H1 (cell line): Measurements from ENCODE around the gene PI4KA. TPM values are rescaled to one million over a fixed set of nuclear protein-coding genes. Genes with fewer than 3 reads are reported as not detected.

Source experiments
- CTCF ChIA-PET: fragments of 300-600 bp; sonication (Branson Sonifier 250); formaldehyde crosslinking; loops from one replicate; lab custom pipeline; 2021; ENCODE audit not compliant: partially characterized antibody; lab: Charles Lee
- POLR2A ChIA-PET: fragments of 300-600 bp; sonication (Branson Sonifier 250); formaldehyde crosslinking; loops from one replicate; lab custom pipeline; 2021; ENCODE audit warnings: inconsistent platforms; ENCODE audit not compliant: partially characterized antibody; lab: Charles Lee
- DNase-seq, 2 experiments: peaks; one replicate each; pipeline versions ENCODE4 v3.0.0 to v3.0.0-alpha.2; 2010 to 2022; ENCODE audit warnings: low spot score in 2 of 2, low read depth in 1 of 2, mixed read lengths in 1 of 2
- FAIRE-seq: peaks from 2 replicates; lab custom pipeline; 2011; peaks lifted over from hg19 to GRCh38; lab: Jason Lieb, UNC
- H2AFZ ChIP-seq: 2 replicates; pipeline ENCODE4 v1.8.1; 2012; ENCODE audit warnings: low read length, inconsistent platforms
- H2AK5ac ChIP-seq: 2 replicates; pipeline ENCODE4 v1.6.1; 2013; ENCODE audit warnings: low read depth, low read length
- H2BK120ac ChIP-seq: replicated peaks from 2 replicates; pipeline ENCODE3; 2013; ENCODE audit warnings: low read depth, low read length, inconsistent platforms
- H2BK12ac ChIP-seq: 2 replicates; pipeline ENCODE4 v1.6.1; 2013; ENCODE audit warnings: low read depth, low read length
- H2BK15ac ChIP-seq: 2 replicates; pipeline ENCODE4 v1.6.1; 2013; ENCODE audit warnings: low read length
- H2BK20ac ChIP-seq: 2 replicates; pipeline ENCODE4 v1.6.1; 2013; ENCODE audit warnings: low read length
- H2BK5ac ChIP-seq: 2 replicates; pipeline ENCODE4 v1.6.1; 2013; ENCODE audit warnings: low read depth, low read length
- H3K14ac ChIP-seq: 2 replicates; pipeline ENCODE4 v1.6.1; 2013; ENCODE audit warnings: inconsistent platforms; ENCODE audit not compliant: insufficient read length
- H3K18ac ChIP-seq: 2 replicates; pipeline ENCODE4 v1.6.1; 2013; ENCODE audit warnings: low read length; ENCODE audit errors: extremely low read depth
- H3K23ac ChIP-seq: 2 replicates; pipeline ENCODE4 v1.6.1; 2013; ENCODE audit warnings: inconsistent platforms; ENCODE audit not compliant: insufficient read length
- H3K23me2 ChIP-seq: 2 replicates; pipeline ENCODE4 v1.6.1; 2013; ENCODE audit warnings: low read depth, low read length
- H3K27ac ChIP-seq: 2 replicates; pipeline ENCODE4 v1.6.1; 2011; ENCODE audit warnings: low read depth, low read length, inconsistent platforms
- H3K27me3 ChIP-seq, 4 experiments: replicated peaks in 1 of 4; 1 replicate in 1 of 4; 2 replicates in 3 of 4; pipeline versions ENCODE4 v1.6.1 to v1.8.1; 2011 to 2013; ENCODE audit warnings: low read length in 3 of 4, mild to moderate bottlenecking in 3 of 4, inconsistent platforms in 2 of 4, mixed read lengths in 2 of 4, moderate library complexity in 1 of 4; ENCODE audit not compliant: control insufficient read depth in 3 of 4, insufficient read depth in 3 of 4; ENCODE audit errors: extremely low read depth in 1 of 4
- H3K36me3 ChIP-seq, 4 experiments: 2 replicates each; pipeline versions ENCODE4 v1.6.1 to v1.8.1; 2011 to 2013; ENCODE audit warnings: mild to moderate bottlenecking in 4 of 4, low read length in 3 of 4, moderate library complexity in 2 of 4, control low read depth in 1 of 4, inconsistent platforms in 1 of 4; ENCODE audit not compliant: insufficient read depth in 4 of 4, control insufficient read depth in 2 of 4
- H3K4ac ChIP-seq: replicated peaks from 2 replicates; pipeline ENCODE3; 2013; ENCODE audit warnings: low read length, low read depth, mixed read lengths, inconsistent platforms; ENCODE audit not compliant: insufficient read length
- H3K4me1 ChIP-seq, 4 experiments: replicated peaks in 1 of 4; 1 replicate in 1 of 4; 2 replicates in 3 of 4; pipeline versions ENCODE4 v1.6.1 to v1.8.1; 2011 to 2013; ENCODE audit warnings: low read length in 3 of 4, inconsistent platforms in 2 of 4, mixed read lengths in 1 of 4; ENCODE audit not compliant: insufficient read depth in 4 of 4, control insufficient read depth in 3 of 4
- H3K4me2 ChIP-seq, 2 experiments: 2 replicates each; pipeline versions ENCODE4 v1.6.1 to v1.8.1; 2011 to 2013; ENCODE audit warnings: low read depth in 2 of 2, low read length in 2 of 2, control low read depth in 1 of 2, inconsistent platforms in 1 of 2, mild to moderate bottlenecking in 1 of 2; ENCODE audit not compliant: insufficient read depth in 1 of 2
- H3K4me3 ChIP-seq, 4 experiments: fragments of 200-600, 300-600 bp in 1 of 4; sonication (generic), shearing (Covaris generic), sonication (Bioruptor Twin) in 1 of 4; 2 replicates each; pipeline versions ENCODE4 v1.5.1 to v1.8.1; 2011 to 2016; ENCODE audit warnings: low read length in 4 of 4, low read depth in 3 of 4, control low read depth in 2 of 4, inconsistent platforms in 2 of 4, mild to moderate bottlenecking in 2 of 4, mixed read lengths in 1 of 4, moderate library complexity in 1 of 4; ENCODE audit not compliant: insufficient read depth in 2 of 4; ENCODE audit errors: extremely low read depth in 1 of 4
- H3K56ac ChIP-seq: replicated peaks from 2 replicates; pipeline ENCODE3; 2013; ENCODE audit warnings: low read depth, mild to moderate bottlenecking, mixed read lengths, low read length, inconsistent platforms; ENCODE audit not compliant: insufficient read length
- H3K79me1 ChIP-seq: 2 replicates; pipeline ENCODE4 v1.6.1; 2013; ENCODE audit warnings: low read depth, low read length, control low read depth
- H3K79me2 ChIP-seq, 2 experiments: 2 replicates each; pipeline versions ENCODE4 v1.6.1 to v1.8.1; 2012 to 2013; ENCODE audit warnings: low read length in 2 of 2, mild to moderate bottlenecking in 2 of 2, inconsistent platforms in 1 of 2; ENCODE audit not compliant: insufficient read depth in 2 of 2, control insufficient read depth in 1 of 2
- H3K9ac ChIP-seq, 4 experiments: replicated peaks in 1 of 4; 1 replicate in 1 of 4; 2 replicates in 3 of 4; pipeline versions ENCODE4 v1.6.1 to v1.8.1; 2011 to 2013; ENCODE audit warnings: low read depth in 3 of 4, low read length in 3 of 4, control low read depth in 2 of 4, mild to moderate bottlenecking in 2 of 4, moderate library complexity in 2 of 4, inconsistent platforms in 1 of 4; ENCODE audit errors: extremely low read depth in 1 of 4
- H3K9me3 ChIP-seq, 2 experiments: 2 replicates each; pipeline versions ENCODE4 v1.6.1 to v1.8.1; 2012 to 2013; ENCODE audit warnings: mild to moderate bottlenecking in 2 of 2, moderate library complexity in 2 of 2, control low read depth in 1 of 2, inconsistent platforms in 1 of 2, low read depth in 1 of 2, low read length in 1 of 2, mixed read lengths in 1 of 2; ENCODE audit not compliant: insufficient read depth in 2 of 2
- H4K20me1 ChIP-seq, 2 experiments: replicated peaks in 1 of 2; 2 replicates each; pipeline versions ENCODE3 to v1.8.1; 2011 to 2013; ENCODE audit warnings: inconsistent platforms in 2 of 2, low read length in 2 of 2, mild to moderate bottlenecking in 1 of 2; ENCODE audit not compliant: insufficient read depth in 2 of 2, control insufficient read depth in 1 of 2
- H4K5ac ChIP-seq: 2 replicates; pipeline ENCODE4 v1.6.1; 2013; ENCODE audit warnings: low read length, low read depth, mixed read lengths, inconsistent platforms; ENCODE audit not compliant: insufficient read length
- H4K8ac ChIP-seq: 2 replicates; pipeline ENCODE4 v1.8.0; 2013; ENCODE audit warnings: mild to moderate bottlenecking, moderate library complexity, low read length, inconsistent platforms; ENCODE audit not compliant: insufficient read depth; ENCODE audit errors: extremely low read depth
- H4K91ac ChIP-seq: replicated peaks from 2 replicates; pipeline ENCODE3; 2013; ENCODE audit warnings: low read length, mixed read lengths, inconsistent platforms; ENCODE audit not compliant: insufficient read length
- ATF3 ChIP-seq: IDR thresholded peaks from 2 replicates; pipeline ENCODE4 v1.6.1; 2011; ENCODE audit warnings: low read depth, mild to moderate bottlenecking, low read length; ENCODE audit not compliant: insufficient read depth
- CBX8 ChIP-seq: fragments of 300-800, 300-1000 bp; sonication (generic); IDR thresholded peaks from 2 replicates; pipeline ENCODE4 v1.7.1; 2016; ENCODE audit warnings: low read depth, low read length, borderline replicate concordance
- CHD1 ChIP-seq: IDR thresholded peaks from 2 replicates; pipeline ENCODE4 v1.6.1; 2012; ENCODE audit warnings: low read depth, low read length, improper control_type of control experiment
- JUND ChIP-seq: IDR thresholded peaks from 2 replicates; pipeline ENCODE4 v1.6.1; 2011; ENCODE audit warnings: mild to moderate bottlenecking, improper control_type of control experiment, low read length
- RNF2 ChIP-seq: fragments of 200-900, 300-1000 bp; sonication (generic); IDR thresholded peaks from 2 replicates; pipeline ENCODE4 v1.7.1; 2016; ENCODE audit warnings: borderline replicate concordance, low read depth, mild to moderate bottlenecking, antibody characterized with exemption, low read length; ENCODE audit not compliant: poor library complexity, severe bottlenecking; ENCODE audit errors: missing control alignments
- SP1 ChIP-seq: IDR thresholded peaks from 2 replicates; pipeline ENCODE4 v1.6.1; 2011; ENCODE audit warnings: low read depth, low read length
- TAF7 ChIP-seq: optimal IDR thresholded peaks from 2 replicates; pipeline ENCODE3; 2011; ENCODE audit warnings: low read depth, mild to moderate bottlenecking, inconsistent platforms, low read length, moderate library complexity, borderline replicate concordance
- TCF12 ChIP-seq: IDR thresholded peaks from 2 replicates; pipeline ENCODE4 v1.6.1; 2011; ENCODE audit warnings: low read depth, mild to moderate bottlenecking, low read length
- WGBS, 2 experiments: shearing (Covaris generic) in 1 of 2; methylation state at CpG; one replicate each; pipeline versions ENCODE4 v1.1.6 to v1.1.7; 2013 to 2015; ENCODE audit warnings: low lambda C conversion rate in 2 of 2, mixed read lengths in 2 of 2, inconsistent platforms in 1 of 2, low coverage in 1 of 2, missing lambda C conversion rate in 1 of 2; ENCODE audit not compliant: insufficient replicate concordance in 2 of 2, insufficient coverage in 1 of 2, insufficient read length in 1 of 2; ENCODE audit errors: extremely low coverage in 1 of 2, missing lambda C conversion rate in 1 of 2; 5-methylcytosine and 5-hydroxymethylcytosine counted together
- polyA plus RNA-seq, 7 experiments: library from polyadenylated mRNA; depleted of rRNA in 3 of 7; stranded (reverse) in 5 of 7; unstranded in 2 of 7; fragments of >200 nt in 5 of 7; fragments of 200-250 nt in 2 of 7; gene quantifications; 1 replicate in 5 of 7; 2 replicates in 1 of 7; 4 replicates in 1 of 7; pipeline versions ENCODE4 v1.2.1 to v1.2.3, GENCODE V29; 2011 to 2013; ENCODE audit warnings: missing spikeins in 2 of 7, mixed read lengths in 2 of 7
- total RNA-seq: library from RNA; stranded (reverse); fragmentation: NEBNext Ultra II Directional; extraction: Animal tissue kit (Norgen Biotek cat#: 25700); gene quantifications from 2 replicates; pipeline ENCODE4 v1.2.1, GENCODE V29; 2021

The PI4KA gene
- total and polyA plus RNA-seq, 2 of the 8 experiments (the other 6 are each of a cell fraction or from before 2014, with no cell fraction given) = 22.5 to 37.7 TPM

GRCh38 chr22:20752104-20752741 lies 106.4 kb downstream of the PI4KA start:
- no peak overlapping the region for H3K4ac ChIP-seq
- no peak overlapping the region for H4K5ac ChIP-seq
- H3K56ac ChIP-seq = no peak overlapping the region
- H2AK5ac ChIP-seq = no peak overlapping the region
- H2BK120ac ChIP-seq = no peak overlapping the region
- H3K9me3 ChIP-seq = no peaks in the 10 kb centered on the region
- H3K14ac ChIP-seq = no peak overlapping the region
- H2BK15ac ChIP-seq = no peak overlapping the region
- no peak overlapping the region for H3K18ac ChIP-seq
- no peak overlapping the region for H3K23ac ChIP-seq
- POLR2A ChIA-PET = no interaction called here
- H3K27ac ChIP-seq = no peak overlapping the region
- no peak overlapping the region for H2BK5ac ChIP-seq
- H4K91ac ChIP-seq = no peak overlapping the region
- H3K79me1 ChIP-seq = no peaks in the 10 kb centered on the region
- H3K4me1 ChIP-seq = no peaks in the 10 kb centered on the region
- no peak overlapping the region for H3K4me3 ChIP-seq
- no peak overlapping the region for H2AFZ ChIP-seq
- H4K8ac ChIP-seq = peak overlapping the region; percentile 43; the same call in 1 of the 2 replicates
- H3K79me2 ChIP-seq = no peaks in the 10 kb centered on the region
- H2BK20ac ChIP-seq = no peak overlapping the region
- no peak overlapping the region for H2BK12ac ChIP-seq
- DNase-seq = no peak
- TF ChIP-seq JUND (no peak), ATF3 (no peak), CBX8 (no peak), SP1 (no peak), TAF7 (no peak), TCF12 (no peak), RNF2 (no peak), CHD1 (no peak)
- H3K4me2 ChIP-seq = no peak overlapping the region
- peaks cover 2 to 7% of the 10 kb centered on the region in 2 experiments for H4K20me1 ChIP-seq
- CTCF ChIA-PET = interaction anchor here (1.0 to 3.8 kb wide), 5 partner anchors 11 to 134 kb away, joined by 3 to 28 read pairs (median 3); no protein-coding TSS in a partner anchor
- no peak for FAIRE-seq
- no peaks in the 10 kb centered on the region for H3K27me3 ChIP-seq
- WGBS, 2 experiments = 89% methylated on average over 7 of the region's 7 CpGs; no CpG with 5 or more reads in 1 of the 2 experiments
- H3K36me3 ChIP-seq = no peaks in the 10 kb centered on the region; a peak in 1 of 8 replicates
- no peak overlapping the region for H3K9ac ChIP-seq
- no peaks in the 10 kb centered on the region for H3K23me2 ChIP-seq
